Measurements from ENCODE around the gene C1orf53. TPM values are rescaled to one million over a fixed set of nuclear protein-coding genes. Genes with fewer than 3 reads are reported as not detected.
A peak's percentile ranks its signal among the peaks of the same experiment; 100 is the strongest.
"Not testable (repeated sequence)": the region's sequence is repeated elsewhere in the genome, so short reads cannot be mapped to it uniquely, and the experiment has no call there.

C1orf53 gene
- polyA plus RNA-seq (ENCODE audit: insufficient read length in 4 of 4), result 1 to 10 TPM; 1.8 to 3.4 (median 2.6) TPM

DNA sequence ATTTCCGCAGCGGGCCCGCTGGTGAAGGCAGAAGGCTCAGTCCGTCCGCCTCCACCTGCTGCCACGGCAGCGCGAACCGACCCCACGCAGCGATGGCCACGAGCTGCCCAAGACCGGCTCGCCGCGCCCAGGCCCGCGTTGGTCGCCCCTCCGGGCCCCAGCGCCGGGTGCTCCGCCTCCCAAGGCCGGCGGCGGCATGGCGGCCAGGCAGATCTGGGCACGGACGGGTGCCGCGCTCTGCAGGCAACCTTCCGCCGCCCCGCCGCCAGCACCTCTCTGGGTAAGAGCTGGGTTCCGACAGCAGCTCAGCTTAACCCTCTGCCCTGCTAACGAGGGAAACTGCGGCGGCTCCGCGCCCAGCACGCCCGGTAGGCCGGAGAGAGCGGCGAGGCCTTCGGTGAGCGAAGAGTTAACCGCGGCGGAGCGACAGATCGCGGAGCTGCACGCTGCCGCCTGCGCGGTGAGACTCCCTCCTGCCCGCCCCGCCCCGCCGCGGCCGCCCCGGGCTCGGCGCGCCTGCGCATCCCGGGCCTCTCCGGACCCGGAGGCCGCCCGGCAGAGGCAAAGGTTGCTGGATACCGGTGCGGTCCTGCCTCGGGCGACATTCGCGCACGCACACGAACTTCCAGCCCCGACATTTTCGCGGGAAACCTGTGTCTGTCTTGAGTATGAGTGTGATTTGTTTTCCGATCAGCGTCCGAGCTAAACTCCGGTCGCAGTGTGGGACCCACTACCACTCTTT lies at the start of gene C1orf53:
C1orf53 (plus strand) TSS at position 177 of the 742 bp plus-strand sequence; CDS start at position 197, 20 bp downstream.
- peak in 3 of 4 donors; percentile 65 to 79 (median 72) for DNase-seq (ENCODE audit: low read depth in 4 of 4, low spot score in 3 of 4)

DNA sequence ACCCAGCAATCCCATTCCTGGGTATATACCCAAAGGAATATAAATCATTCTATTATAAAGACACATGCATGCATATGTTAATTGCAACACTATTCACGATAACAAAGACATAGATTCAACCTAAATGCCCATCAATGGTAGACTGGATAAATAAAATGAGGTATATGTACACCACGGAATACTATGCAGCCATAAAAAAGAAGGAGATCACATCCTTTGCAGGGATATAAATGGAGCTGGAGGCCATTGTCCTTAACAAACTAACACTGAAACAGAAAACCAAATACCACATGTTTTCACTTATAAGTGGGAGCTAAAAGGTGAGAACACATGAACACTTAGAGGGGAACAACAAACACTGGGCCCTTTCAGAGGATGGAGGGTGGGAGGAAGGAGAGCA lies 46.7 kb upstream of the C1orf53 start:
- not testable (repeated sequence) for DNase-seq (ENCODE audit: low read depth in 4 of 4, low spot score in 3 of 4)

DNA sequence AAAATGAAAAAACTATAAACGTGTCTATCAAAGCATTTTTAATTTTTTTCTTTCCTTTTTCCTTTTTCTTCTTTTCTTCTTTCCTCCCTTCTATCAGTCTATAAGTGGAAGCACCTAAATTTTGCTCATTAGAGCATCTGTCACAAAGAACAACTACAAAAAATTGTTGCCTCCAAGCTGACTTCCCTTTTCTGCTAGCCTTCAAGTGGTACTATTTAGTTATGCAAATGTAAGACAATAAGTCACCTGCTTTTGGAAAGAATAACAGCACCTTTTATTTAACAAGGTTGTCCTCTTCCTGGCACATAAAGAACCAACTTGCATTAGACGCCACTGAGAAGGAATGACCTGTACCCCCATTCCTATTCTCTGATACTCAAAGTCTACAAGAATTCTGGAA lies 45.0 kb upstream of the C1orf53 start:
- DNase-seq (ENCODE audit: low read depth in 4 of 4, low spot score in 3 of 4), result no peak

DNA sequence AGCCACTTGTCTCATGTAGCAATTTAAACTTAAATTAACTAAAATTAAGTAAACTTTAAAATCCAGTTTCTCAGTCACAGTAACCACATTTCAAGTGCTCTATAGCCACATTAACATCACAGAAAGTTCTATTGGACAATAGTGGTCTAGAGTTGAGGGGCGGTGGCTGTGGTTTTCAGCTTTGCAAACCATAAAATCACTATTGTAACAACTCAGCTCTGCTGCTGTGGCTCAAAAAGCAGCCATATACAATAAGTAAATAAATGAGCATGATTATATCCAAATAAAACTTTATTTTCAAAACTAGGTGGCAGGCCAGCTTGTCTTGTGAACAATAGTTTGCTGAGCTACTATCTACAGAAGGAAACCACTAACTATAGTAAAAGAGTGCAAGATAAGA lies 43.4 kb upstream of the C1orf53 start:
- DNase-seq (ENCODE audit: low read depth in 4 of 4, low spot score in 3 of 4), result no peak

DNA sequence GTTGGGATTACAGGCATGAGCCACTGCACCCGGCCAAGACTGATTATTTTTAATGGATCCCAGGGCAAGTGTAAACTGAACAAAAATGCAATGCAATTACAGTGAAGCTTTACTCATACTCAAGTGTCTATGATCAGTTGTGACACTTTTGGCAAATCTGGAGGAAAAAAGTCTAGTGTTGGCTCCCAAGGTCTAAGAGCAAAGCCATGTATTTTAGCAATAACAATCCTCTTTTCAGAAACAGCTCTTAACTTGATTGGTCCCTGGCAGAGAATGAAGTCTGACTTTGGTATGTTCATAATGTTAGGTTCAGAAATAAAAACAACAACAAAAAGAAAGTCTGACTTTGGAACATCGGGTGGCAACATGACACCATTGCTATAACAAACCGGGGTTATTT lies 40.2 kb upstream of the C1orf53 start:
- no peak for DNase-seq (ENCODE audit: low read depth in 4 of 4, low spot score in 3 of 4)

DNA sequence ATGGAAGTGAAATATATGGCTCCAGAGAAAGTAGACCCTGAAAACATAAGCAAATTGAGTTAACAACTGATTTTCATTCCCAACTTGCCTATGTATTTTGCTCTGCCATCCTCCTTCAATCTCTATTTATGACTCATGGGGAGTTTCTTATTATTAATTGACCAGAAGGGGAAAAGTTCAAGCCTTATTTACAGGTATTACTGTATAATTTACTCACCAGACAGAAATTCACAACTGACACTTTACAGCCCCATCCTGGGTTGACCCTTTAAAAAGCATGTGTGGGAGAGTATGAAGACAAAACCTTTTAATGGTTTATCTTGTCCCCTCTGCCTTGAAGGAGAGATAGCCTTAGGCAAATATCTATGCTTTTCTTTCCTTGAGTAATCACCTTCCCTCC lies 39.8 kb upstream of the C1orf53 start:
- DNase-seq (ENCODE audit: low read depth in 4 of 4, low spot score in 3 of 4), result no peak

DNA sequence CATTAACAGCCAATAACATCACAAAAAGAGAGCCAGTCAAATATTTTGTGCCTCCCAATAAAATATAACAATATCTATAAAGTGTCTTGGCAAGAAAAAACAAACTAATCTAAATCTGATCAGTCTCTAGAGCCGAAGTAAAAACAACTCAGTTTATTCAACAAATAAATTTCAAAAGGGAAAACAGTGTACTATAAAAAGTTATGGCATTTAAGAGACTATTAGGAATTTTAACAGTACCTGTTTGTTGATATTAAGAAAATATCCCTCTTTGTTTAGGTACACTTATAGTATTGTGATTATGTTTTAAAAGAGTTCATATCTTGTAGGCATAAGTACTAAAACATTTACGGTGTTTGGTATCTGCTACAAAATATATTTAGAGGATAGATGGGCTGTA lies 36.6 kb upstream of the C1orf53 start:
- DNase-seq (ENCODE audit: low read depth in 4 of 4, low spot score in 3 of 4), result no peak

DNA sequence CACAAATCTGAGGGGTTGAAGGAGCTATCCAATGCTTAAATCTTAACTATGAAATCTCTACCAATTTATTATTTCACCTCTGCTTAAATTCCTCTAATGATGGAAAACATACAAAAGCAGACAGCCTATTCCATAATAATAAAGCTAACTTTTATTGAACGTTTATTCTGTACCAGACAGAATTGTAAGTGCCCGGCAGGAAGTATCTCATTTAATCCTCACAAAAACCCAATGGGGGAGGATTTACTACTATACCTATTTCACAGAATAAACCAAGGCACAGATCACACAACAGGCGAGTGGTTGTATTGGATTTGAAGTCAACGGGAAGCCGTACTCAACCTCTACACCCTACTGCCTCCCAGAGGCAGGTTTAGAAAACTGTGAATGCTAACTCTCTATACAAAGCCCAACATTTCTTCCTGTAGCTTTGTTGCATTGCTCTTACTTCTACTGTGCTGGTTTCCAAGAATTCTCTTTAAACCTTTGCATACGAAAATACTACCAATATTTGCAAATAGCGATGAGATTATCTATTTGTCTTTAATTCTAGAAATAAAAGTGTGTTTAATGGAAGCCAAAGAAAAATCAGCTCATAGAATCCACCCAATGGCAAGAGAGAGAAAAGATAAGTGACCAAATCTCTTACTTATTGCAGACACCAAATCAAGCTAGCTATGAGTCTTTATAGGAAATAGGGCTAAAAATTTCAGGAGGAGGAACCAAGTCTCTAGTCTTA lies 33.5 kb upstream of the C1orf53 start:
- DNase-seq (ENCODE audit: low read depth in 4 of 4, low spot score in 3 of 4), result peak in 2 of 4 donors; percentile 1 to 8

DNA sequence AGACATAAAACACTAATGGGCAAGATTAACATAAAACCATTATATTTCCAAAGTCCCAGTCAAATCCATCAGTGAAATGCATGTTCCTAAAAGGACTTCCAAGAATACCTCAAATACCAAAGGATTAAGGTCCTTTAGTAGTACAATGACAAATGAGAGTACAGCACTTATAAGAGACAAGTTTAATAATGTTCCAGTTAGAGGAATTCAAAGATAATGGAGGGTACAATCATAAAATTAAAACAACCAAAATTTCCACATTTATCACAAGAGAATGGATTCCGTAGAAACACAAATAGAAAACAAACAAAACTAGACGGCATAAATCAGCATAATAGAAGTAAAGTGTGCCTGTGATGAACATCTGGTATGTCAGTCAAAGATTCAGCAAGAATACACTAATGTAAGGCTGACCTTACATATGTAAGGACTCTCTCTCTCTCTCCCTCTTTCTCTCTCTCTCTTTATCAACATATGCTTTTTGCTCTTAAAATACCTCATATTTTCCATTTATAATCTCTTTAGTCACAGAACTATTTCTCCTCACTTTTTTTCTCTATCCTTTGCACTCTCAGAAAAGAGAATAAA lies 32.8 kb upstream of the C1orf53 start:
- DNase-seq (ENCODE audit: low read depth in 4 of 4, low spot score in 3 of 4), result no peak

DNA sequence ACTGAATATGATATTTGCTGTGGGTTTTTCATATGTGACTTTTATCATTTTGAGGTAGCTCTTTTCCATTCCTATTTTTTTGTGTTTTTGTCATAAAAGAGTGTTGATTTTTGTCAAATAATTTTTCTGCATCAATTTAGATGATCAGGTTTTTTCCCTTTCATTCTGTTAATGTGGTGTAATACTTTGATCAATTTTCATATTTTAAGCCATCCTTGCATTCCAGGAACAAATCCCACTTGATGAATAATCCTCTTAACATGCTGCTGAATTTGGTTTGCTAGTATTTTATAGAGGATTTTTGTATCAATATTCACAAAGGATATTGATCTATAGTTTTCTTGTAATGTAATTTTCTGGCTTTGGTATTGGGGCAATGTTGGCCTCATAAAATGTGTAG lies 25.5 kb upstream of the C1orf53 start:
- no peak for DNase-seq (ENCODE audit: low read depth in 4 of 4, low spot score in 3 of 4)

DNA sequence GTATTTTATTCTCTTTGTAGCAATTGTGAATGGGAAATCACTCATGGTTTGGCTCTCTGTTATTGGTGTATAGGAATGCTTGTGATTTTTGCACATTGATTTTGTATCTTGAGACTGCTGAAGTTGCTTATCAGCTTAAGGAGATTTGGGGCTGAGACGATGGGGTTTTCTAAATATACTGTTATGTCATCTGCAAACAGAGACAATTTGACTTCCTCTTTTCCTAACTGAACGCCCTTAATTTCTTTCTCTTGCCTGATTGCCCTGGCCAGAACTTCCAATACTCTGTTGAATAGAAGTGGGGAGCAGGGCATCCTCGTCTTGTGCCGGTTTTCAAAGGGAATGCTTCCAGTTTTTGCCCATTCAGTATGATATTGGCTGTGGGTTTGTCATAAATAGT lies 22.0 kb upstream of the C1orf53 start:
- DNase-seq (ENCODE audit: low read depth in 4 of 4, low spot score in 3 of 4), result not testable (repeated sequence)

DNA sequence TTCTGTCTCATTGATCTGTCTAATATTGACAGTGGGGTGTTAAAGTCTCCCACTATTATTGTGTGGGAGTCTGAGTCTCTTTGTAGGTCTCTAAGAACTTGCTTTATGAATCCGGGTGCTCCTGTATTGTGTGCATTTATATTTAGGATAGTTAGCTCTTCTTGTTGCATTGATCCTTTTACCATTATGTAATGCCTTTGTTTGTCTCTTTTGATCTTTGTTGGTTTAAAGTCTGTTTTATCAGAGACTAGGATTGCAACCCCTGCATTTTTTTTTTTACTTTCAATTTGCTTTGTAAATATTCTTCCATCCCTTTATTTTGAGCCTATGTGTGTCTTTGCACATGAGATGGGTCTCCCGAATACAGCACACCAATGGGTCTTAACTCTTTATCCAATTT lies 20.2 kb upstream of the C1orf53 start:
- DNase-seq (ENCODE audit: low read depth in 4 of 4, low spot score in 3 of 4), result not testable (repeated sequence)

DNA sequence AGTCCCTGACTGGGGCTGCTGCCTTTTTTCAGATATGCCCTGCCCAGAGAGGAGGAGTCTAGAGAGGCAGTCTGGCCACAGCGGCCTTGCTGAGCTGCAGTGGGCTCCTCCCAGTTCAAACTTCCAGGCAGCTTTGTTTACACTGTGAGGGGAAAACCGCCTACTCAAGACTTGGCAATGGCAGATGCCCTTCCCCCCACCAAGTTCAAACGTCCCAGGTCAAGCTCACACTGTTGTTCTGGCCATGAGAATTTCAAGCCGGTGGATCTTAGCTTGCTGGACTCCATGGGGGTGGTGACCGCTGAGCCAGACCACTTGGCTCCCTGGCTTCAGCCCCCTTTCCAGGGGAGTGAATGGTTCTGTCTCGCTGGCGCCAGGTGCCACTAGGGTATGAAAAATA lies 18.3 kb upstream of the C1orf53 start:
- DNase-seq (ENCODE audit: low read depth in 4 of 4, low spot score in 3 of 4), result no peak

DNA sequence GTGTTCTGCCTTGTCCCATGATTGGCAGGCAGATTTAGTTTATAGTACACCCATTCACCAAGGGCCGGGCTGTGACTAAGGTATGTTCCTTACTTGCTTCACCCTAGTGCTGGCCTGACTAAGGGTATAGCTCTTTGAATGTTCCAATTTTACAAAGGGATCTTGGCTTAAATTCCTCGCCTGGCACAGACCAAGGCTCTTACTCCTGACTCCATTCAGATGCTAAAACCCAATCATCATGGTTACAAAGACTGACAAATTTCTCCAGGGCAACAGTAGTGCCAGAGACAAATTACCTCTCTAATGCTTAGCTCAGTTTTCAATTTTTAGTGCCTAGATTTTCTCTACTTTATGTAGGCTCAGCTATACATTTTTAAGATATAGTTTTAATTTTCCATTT lies 11.5 kb upstream of the C1orf53 start:
- DNase-seq (ENCODE audit: low read depth in 4 of 4, low spot score in 3 of 4), result no peak

DNA sequence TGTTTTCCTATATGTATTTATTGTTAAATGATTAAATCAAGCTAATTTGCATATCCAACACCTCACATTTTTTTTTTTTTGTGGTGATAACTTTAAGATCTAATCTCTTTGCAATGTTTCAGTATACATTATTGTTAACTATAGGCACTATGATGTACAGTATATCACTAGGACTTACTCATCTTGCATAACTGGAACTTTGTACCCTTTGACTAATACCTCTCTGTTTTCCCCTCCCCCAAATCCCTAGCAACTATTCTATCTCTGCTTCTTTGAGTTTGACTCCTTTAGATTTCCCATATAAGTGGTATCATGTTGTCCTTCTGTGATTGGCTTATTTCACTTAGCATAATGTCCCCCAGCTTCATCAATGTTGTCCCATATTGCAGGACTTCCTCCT lies 9.7 kb upstream of the C1orf53 start:
- no peak for DNase-seq (ENCODE audit: low read depth in 4 of 4, low spot score in 3 of 4)

DNA sequence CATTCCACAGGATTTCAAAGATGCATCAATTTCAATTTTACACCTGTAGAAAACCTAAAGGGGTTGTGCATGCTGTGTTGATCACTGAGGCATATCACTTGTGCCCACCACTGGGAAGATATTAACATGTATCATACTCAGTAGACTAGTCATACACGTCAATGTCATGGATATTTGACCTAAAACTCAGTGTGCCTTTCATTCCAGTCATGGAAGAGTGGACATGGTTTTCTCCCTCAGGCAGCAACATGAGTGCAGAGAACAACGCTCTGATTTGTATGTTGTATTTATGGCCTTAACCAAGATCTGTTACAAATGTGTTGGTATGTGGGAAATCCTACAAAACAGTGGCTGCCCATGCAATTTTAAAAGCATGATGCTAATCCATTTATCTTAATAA lies 6.1 kb upstream of the C1orf53 start:
- DNase-seq (ENCODE audit: low read depth in 4 of 4, low spot score in 3 of 4), result no peak

DNA sequence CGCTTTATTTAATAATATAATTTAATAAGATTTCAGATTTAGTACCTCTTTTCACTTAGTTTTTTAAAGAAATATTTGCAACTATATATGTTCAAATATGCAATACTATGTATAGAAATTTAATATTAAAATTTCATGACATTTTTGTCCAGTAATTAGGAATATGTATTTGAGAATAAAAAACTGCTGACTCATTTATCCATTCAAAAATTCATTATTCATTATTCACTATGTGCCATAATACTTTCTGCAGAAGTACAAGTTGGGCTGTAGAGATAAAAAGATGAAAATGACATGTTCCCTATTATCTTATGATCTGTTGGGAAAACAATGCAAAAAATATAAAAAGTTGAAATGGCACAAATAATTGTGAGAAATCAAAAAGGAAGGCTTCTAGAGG lies 3.4 kb upstream of the C1orf53 start:
- no peak for DNase-seq (ENCODE audit: low read depth in 4 of 4, low spot score in 3 of 4)

DNA sequence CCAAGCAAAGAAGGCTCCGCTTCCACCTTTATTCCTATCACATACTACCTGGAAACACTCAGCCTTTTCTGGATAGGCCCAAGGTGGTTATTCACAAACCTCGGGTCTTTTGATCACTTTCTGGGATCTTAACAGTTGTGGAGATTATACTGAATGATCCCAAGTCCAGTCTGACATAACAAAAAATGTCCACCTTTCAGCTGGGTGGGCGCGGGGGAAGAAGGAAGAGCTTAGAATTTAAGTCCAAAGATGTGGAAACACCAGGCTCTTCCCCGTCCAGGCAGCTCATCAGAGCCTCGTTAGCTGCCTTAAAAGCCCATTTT lies 338 bp upstream of the C1orf53 start:
- no peak for DNase-seq (ENCODE audit: low read depth in 4 of 4, low spot score in 3 of 4)

DNA sequence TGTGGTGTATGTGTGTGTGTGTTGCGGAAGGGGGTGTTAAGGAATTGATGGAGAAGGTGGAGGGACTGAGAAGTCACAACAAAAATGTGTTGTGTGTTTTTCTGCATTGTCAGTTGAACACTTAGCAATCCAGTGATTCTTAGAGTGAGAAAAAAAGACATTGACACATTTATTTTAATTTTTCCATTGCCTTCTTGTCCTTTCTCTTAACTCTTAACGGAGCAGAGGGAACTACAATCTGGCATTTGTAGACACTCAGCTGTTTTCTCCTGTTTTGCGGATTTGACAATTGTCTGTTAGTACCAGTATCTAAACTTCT lies 725 bp downstream of the C1orf53 start:
- no peak for DNase-seq (ENCODE audit: low read depth in 4 of 4, low spot score in 3 of 4)

DNA sequence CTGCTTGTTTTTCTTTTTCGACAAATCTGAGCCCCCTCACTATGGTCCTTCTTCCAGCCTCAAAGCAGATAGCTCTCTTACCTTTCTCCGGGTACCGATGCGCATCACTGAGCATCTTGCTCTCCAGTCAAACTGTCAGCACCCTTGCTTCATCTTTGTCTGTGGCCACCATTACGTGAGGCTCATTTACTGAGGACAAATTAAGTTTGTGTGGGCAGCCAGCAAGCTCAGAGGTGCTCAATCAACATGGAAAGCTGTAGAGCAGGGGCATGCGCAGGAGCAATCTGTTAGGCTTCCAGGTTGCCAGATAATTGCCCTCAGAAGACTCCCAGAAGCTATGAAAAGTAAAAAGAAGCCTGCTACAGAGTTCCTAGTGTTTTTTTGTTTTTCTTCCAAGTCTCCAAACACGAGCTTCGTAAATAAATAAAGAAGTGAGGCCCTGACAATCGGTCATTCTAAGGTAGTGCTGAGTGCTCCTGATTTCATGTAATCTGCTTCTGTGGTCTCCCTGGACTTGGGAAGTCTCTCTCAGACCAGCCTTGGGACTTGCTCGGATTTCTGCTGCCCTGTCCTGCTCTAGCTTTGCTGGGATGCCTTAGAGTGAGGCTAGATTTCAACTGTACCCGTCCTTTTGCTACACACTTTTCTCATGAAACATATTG lies 1.8 kb downstream of the C1orf53 start:
- no peak for DNase-seq (ENCODE audit: low read depth in 4 of 4, low spot score in 3 of 4)

DNA sequence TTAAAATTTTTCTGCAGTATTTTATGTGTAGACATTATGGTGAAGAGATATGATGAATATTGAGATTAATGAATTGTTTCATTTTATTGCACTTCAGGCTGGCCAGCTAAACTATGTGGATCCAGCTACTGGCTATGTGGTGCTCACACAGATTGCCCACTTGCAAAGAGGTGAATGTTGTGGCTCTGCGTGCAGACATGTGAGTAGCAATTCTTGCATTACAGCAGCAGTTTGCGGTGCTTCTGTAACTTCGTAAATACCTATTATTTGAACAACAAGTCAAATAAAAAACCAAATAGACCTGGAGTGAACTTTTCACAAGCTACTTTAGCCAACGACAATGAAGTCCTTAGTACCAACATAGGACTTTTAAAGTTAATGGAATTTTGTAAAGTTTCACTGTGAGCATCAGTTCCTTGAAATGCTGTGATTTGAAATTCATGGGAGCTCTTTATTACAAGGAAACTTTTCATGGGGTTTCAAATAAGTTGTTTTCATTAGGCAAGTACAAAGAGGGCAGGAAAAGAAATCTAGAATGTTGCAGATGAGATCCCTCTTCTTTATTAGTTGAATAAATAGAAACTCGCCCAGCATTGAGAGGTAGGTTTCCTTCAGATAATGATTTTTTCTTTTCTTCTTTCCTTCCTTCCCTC lies 3.4 kb downstream of the C1orf53 start:
- DNase-seq (ENCODE audit: low read depth in 4 of 4, low spot score in 3 of 4), result no peak

Data from left renal pelvis (tissue), 4 donors.